Activated naive CD8-positive, alpha-beta T cell treated with anti-CD3 and anti-CD28 coated beads, Interleukin-2, amount 50 U/mL, for 24 hours (primary cell): ENCODE results near the gene CMTM5.
A peak's percentile ranks its signal among the peaks of the same experiment; 100 is the strongest.
"Not testable (repeated sequence)": the region's sequence is repeated elsewhere in the genome, so short reads cannot be mapped to it uniquely, and the experiment has no call there.

Experiments
- ATAC-seq: fragments of 150-1000 bp; cut with Tn5 transposase; one replicate; pipeline ENCODE4 v1.10.0; 2021
- DNase-seq: peaks from one replicate; pipeline ENCODE4 v3.0.0; 2021
- H3K27ac Mint-ChIP-seq: one replicate; pipeline ENCODE4 v1.8.0; 2021; ENCODE audit warnings: mild to moderate bottlenecking, mixed read lengths
- H3K27me3 Mint-ChIP-seq: one replicate; pipeline ENCODE4 v1.8.0; 2021; ENCODE audit warnings: mixed read lengths
- H3K36me3 Mint-ChIP-seq: one replicate; pipeline ENCODE4 v1.8.0; 2021; ENCODE audit warnings: low read depth, mixed read lengths
- H3K4me1 Mint-ChIP-seq: one replicate; pipeline ENCODE4 v1.8.0; 2021; ENCODE audit warnings: mixed read lengths
- H3K4me3 Mint-ChIP-seq: one replicate; pipeline ENCODE4 v1.8.0; 2021; ENCODE audit warnings: mild to moderate bottlenecking, moderate library complexity, mixed read lengths
- H3K9me3 Mint-ChIP-seq: one replicate; pipeline ENCODE4 v1.8.0; 2021; ENCODE audit warnings: mixed read lengths

The CMTM5 gene

DNA sequence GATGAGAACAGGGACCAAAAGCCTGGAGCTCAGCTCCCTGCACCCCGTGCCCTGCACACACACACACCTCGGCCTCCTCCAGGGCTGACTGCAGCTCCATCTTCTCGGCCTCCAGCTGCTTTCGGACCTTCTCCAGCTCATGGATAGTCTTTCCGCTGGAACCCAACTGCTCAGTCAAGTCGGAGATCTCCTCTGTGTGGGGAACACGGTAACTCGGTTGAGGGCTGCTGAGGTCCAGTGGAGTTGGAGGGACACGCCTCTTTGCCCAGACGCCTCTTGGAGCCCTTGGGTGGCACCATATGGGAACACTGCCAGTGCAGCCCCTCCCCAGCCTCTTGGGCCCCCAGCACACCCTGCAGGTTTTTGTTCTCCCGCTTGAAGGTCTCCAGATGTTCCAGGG is 40.0 kb downstream of the CMTM5 start:
- Mint-ChIP-seq H3K27ac (no peak overlapping the region), H3K36me3 (no peaks in the 10 kb centered on the region), H3K9me3 (no peaks in the 10 kb centered on the region), H3K4me3 (no peak overlapping the region), H3K27me3 (no peaks in the 10 kb centered on the region), H3K4me1 (peaks cover 2% of the 10 kb centered on the region)
- ATAC-seq = no peak
- no peak for DNase-seq

DNA sequence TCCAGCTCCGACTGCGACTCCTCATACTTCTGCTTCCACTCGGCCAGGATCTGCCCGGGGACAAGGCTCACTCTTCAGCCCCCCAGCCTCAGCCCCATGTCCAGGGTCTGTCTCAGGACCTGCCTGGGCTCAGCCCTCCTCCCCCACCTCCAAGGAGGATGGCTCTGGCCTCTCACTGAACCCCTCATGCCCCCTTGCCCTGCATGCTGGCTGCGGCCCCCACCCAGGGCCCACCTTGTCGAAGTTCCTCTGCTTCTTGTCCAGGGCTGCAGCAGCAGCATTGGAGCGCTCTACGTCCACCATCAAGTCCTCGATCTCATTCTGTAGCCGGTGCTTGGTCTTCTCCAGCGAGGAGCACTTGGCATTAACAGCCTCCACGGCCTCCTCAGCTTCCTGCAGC is 40.4 kb downstream of the CMTM5 start:
- not testable (repeated sequence) for DNase-seq, H3K4me3 Mint-ChIP-seq, H3K27ac Mint-ChIP-seq, H3K36me3 Mint-ChIP-seq, H3K27me3 Mint-ChIP-seq, ATAC-seq, H3K9me3 Mint-ChIP-seq, H3K4me1 Mint-ChIP-seq

DNA sequence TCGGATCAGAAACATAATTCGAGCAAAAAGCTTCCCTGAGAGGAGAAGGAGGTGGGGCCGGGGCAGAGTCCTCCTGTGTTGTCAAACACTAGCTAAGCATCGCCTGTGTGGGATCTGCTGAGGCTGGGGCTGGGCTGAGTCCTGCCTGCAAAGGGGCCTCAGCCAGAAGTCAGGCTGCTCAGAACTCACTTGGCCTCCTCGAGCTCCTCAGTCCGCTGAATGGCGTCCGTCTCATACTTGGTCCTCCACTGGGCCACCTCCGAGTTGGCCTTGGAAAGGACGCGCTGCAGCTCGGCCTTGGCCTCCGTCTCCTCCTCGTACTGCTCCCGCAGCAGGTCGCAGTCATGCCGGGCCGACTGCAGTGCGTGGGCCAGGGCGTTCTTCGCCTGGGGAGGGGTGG is 41.2 kb downstream of the CMTM5 start:
- H3K4me1 Mint-ChIP-seq = peaks cover 5% of the 10 kb centered on the region

DNA sequence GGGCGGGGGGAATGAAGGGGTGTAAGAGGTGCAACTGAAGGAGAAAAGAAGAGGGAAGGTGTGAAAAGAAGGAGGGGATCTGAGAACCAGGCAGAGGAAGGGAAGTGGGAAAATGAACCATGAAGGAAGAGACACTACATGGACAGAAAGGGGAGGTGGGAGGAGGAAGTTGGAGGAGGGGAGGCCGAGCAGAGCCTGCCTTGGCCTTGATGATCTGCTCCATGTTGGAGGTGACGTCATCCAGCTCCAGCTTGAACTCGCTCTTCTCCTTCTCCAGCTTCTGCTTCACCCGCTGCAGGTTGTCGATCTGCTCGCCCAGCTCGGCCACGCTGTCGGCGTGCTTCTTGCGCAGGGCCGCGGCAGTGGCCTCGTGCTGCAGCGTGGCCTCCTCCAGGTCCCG is 42.8 kb downstream of the CMTM5 start:
- not testable (repeated sequence) for DNase-seq, ATAC-seq, H3K27me3 Mint-ChIP-seq, H3K4me1 Mint-ChIP-seq, H3K36me3 Mint-ChIP-seq, H3K9me3 Mint-ChIP-seq, H3K27ac Mint-ChIP-seq, H3K4me3 Mint-ChIP-seq

More for the DNA sequence above, 41.2 kb downstream of the CMTM5 start:
- DNase-seq = no peak
- Mint-ChIP-seq H3K36me3 (no peaks in the 10 kb centered on the region), H3K9me3 (no peaks in the 10 kb centered on the region), H3K4me3 (no peak overlapping the region), H3K27me3 (no peaks in the 10 kb centered on the region), H3K27ac (no peak overlapping the region)
- no peak for ATAC-seq

DNA sequence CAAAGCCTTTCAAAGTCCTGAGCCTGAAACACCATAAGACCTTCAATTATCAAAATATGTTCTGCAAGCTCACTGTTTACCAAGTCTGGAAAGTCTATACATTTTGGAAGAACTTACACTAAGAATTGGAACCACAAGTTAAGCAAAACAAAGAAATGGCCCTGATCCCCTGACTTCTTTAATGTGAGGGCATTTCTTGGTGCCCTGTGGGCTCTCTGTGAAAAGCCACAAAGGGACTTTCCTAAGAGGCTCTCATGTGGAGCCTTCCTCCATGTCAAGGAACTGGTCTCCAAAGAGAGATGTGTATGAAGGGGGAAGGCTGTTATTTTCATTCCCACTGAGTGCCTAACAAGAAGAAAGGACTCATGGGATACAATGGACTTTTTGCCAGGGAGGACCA is 44.7 kb downstream of the CMTM5 start:
- H3K4me3 Mint-ChIP-seq = no peak overlapping the region
- DNase-seq = peak; percentile 8

DNA sequence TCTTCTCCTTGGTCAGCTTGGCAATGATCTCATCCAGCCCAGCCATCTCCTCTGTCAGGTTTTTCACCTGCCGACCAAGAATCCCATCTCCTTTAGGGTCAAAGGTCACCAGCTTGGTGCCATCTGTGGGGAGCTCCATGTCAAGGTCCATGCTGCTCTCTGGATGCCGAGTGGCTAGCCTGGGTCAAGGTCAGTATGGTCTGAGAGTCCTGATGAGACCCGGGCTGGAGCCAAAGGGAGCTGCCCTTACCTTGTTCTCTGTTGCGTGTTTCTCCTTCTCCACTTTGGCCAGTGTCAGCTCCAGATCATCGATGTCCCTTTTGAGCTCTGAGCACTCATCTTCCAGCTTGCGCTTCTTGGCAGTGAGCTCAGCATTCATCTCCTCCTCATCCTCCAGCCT is 46.8 kb downstream of the CMTM5 start:
- DNase-seq (no peak), ATAC-seq (no peak)
- Mint-ChIP-seq H3K36me3 (no peaks in the 10 kb centered on the region), H3K27me3 (peaks cover 3% of the 10 kb centered on the region), H3K4me3 (no peak overlapping the region), H3K9me3 (no peaks in the 10 kb centered on the region), H3K27ac (no peak overlapping the region), H3K4me1 (peaks cover 5% of the 10 kb centered on the region)

More for the DNA sequence above, 44.7 kb downstream of the CMTM5 start:
- no peaks in the 10 kb centered on the region for H3K9me3 Mint-ChIP-seq
- H3K27ac Mint-ChIP-seq = no peak overlapping the region
- peaks cover 5% of the 10 kb centered on the region for H3K4me1 Mint-ChIP-seq
- H3K36me3 Mint-ChIP-seq = no peaks in the 10 kb centered on the region
- peak; percentile 75 for ATAC-seq
- peaks cover 3% of the 10 kb centered on the region for H3K27me3 Mint-ChIP-seq

DNA sequence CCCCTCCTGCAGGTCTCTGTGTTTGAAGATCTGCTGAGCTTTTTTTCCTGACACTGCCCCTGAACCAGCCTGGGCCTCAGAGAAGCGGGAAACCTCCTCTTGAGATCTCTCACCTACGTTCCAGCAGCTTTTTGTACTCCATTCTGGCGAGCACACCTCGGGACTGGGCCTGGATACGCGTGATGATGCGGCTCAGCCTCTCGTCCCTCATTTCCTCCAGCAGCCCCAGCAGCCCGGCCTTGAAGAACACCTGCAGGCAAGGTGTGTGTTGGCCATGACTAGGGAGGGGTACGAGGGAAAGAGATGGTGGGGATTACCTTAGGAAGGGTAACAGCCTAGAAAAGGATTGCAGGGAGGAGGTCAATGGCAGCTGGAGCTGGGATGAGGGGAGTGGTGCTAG is 48.3 kb downstream of the CMTM5 start:
- Mint-ChIP-seq H3K27me3 (peaks cover 3% of the 10 kb centered on the region), H3K9me3 (no peaks in the 10 kb centered on the region), H3K4me1 (peaks cover 5% of the 10 kb centered on the region), H3K36me3 (no peaks in the 10 kb centered on the region), H3K27ac (no peak overlapping the region), H3K4me3 (no peak overlapping the region)
- ATAC-seq (no peak), DNase-seq (no peak)

DNA sequence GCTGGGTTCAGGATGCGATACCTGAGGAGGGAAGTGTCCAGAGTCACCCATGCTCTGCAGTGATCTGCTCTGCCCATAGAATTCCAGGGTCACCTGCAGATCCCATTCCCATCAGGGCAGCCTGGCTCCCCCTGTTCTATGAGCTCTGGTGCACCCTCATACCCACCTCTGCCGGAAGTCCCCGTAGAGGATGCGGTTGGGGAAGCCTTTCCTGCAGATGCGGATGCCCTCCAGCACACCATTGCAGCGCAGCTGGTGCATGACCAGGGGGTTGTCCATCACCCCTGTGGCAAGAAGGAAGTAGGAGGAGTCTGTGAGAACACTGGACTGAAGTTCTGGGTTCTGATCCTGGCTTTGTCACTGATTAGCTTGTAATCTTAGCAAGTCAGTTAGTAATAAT is 49.0 kb downstream of the CMTM5 start:
- H3K36me3 Mint-ChIP-seq, H3K9me3 Mint-ChIP-seq, H3K27ac Mint-ChIP-seq, DNase-seq, ATAC-seq, H3K27me3 Mint-ChIP-seq, H3K4me1 Mint-ChIP-seq, H3K4me3 Mint-ChIP-seq: not testable (repeated sequence)

DNA sequence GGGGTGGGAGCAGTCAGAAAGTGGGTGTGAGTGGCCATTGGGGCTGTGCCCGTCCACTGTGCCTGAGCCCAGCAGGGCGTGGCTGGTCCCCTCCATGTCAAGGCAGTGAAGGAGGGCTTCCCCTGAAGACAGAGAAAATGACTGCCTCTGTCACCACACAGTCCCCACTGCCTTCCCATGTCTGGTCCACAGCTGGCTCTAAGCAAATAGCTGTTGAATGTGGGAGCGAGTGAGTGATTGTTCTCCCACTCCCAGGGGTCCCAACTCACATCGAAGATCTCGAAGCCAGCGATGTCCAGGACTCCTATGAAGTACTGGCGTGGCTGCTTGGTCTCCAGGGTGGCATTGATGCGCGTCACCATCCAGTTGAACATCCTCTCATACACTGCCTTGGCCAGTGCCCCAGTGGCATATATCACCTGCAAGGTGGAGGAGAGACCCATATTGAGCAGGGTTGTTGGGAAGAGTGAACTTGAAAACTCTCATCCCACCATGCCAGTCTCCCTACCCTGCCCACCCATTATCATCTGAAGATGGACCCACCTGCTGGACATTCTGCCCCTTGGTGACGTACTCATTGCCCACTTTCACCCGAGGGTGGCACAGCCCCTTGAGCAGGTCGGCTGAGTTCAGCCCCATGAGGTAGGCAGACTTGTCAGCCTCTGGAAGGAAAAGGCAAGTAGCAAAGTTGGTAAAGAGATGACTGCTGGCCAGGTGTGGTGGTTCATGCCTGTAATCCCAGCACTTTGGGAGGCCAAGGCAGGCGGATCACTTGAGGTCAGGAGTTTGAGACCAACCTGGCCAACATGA is 52.0 kb downstream of the CMTM5 start:
- Mint-ChIP-seq H3K36me3 (no peaks in the 10 kb centered on the region), H3K4me3 (no peak overlapping the region), H3K9me3 (no peaks in the 10 kb centered on the region), H3K4me1 (no peaks in the 10 kb centered on the region), H3K27me3 (peaks cover 3% of the 10 kb centered on the region), H3K27ac (no peak overlapping the region)
- ATAC-seq = no peak
- DNase-seq = no peak
